K562 treated with DMSO at 1 percent for 12 hours (cell line): Measurements from ENCODE around the gene DRAP1. TPM values are rescaled to one million over a fixed set of nuclear protein-coding genes. Genes with fewer than 3 reads are reported as not detected.

Source experiments
- total RNA-seq: library from RNA; unstranded; fragments of 300-600 nt; gene quantifications from 2 replicates; pipeline ENCODE4 v1.2.3, GENCODE V29; 2022; ENCODE audit not compliant: insufficient read depth

DRAP1 gene, protein sequence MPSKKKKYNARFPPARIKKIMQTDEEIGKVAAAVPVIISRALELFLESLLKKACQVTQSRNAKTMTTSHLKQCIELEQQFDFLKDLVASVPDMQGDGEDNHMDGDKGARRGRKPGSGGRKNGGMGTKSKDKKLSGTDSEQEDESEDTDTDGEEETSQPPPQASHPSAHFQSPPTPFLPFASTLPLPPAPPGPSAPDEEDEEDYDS
- 134 and 154 TPM in 2 replicates for total RNA-seq

DNA sequence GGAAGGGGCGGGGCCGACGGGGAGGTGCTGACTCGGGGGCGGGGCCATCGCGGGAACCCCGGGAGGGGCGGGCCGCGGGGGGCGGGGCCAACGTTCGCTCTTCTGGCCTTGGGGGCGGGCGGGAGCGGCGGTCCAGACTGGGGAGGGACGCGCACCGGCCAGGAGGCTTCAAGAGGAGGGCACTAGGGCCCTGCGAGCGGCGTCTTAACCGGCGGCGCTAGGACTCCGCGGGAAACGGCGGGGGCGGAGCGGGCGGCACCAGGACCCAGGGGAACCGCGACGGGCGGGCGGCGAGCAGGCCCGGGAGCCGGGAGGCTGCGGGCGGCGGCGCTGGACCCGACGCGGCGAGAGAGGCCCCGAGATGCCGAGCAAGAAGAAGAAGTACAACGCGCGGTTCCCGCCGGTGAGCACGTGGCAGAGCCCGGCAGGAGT is at the start of gene DRAP1:
DRAP1 (plus strand) TSS at position 286 of the 432 bp plus-strand sequence; CDS start at position 362, 76 bp downstream.

DNA sequence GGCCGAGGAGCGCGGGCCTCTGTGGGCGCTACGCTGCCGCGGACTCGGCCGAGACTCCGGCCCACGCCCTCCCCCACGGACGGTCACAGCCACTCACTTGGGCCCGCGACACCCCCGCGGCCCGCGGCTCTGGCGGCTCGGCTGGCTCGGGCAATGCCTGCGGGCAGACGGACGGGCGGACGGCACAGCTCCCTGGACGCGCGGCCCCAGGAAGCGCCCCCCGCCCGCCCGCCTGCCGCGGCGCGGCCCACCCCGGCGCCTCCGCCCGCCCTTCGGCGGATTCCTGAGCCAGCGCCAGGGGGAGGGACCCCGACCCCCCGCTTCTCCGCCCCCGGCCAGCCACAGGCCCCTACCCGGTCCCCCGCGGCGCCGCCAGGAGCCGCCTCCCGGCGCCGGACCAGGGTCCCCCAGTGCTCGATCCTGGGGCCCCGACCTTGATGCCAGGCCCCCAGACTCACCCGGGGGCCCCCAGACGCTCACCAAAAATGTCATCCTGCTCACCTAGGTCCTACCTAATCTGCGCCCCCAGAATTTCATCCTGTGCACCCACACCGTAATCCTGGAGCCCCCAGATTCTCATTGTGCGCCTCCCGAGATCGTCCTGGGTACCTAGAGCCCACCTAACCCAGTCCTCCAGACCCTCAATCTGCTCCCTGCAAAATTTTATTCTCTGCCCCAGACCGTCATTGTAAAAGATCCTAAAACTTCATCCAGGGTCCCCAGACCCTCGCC is 46.5 kb upstream of the DRAP1 start, which contains the start of gene EFEMP2:
EFEMP2 (minus strand) TSS at position 215 of the 732 bp plus-strand sequence. CDS start 446 bp downstream, outside the sequence.

DNA sequence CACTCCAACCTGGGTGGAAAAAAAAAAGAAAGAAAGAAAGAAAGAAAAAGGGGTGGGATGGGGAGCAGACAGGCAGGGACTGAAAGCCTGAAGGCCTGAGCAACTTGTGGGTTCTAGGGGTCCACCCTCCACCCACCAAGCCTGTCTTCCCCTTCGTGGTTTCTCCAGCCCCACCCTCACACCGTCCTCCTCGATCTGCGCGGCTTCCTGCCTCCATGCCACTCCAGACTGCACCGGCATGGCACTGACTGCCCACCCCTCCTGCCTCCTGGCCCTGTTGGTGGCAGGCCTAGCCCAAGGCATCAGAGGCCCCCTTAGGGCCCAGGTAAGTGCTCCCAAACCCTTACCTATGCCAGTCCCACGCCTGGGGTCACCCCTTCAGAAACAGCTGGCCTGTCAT is 39.6 kb upstream of the DRAP1 start, which contains the start of gene CTSW:
CTSW (plus strand) TSS at position 221 of the 400 bp plus-strand sequence; CDS start at position 239, 18 bp downstream.

DNA sequence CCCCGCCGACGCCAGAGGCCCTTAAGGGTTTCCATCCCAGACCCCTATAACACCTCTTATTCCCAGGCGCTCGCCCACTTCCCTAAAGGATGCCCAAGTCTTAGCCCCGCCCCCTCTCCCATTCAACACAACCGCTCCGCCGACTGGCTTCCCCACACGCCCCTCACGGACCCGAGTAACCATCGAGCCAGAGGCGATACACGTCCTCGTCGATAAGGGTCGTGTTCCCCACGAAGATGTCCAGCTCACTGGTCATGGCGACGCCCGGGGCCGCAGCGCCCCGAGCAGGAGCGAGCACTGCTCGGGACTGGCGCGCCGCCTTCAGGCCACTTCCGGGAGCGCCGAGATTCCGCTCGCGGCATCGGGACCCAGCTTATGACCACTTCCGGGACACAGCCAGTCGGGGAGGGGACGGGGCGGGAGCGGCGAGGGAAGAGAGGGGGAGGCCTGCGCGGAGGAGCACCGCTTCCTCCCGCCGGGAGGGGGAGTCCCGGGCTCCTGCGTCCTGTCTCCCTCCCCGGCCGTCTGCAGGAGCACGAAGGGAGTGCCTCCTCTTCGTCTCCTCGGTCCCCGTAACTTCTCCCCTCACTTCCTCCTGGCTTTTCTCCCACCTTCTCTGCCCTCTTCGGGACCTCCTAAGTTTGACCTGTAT is 30.9 kb upstream of the DRAP1 start, which contains the start of gene FIBP:
FIBP (minus strand) TSS at position 309 of the 652 bp plus-strand sequence; CDS start at position 256, 53 bp downstream.

DNA sequence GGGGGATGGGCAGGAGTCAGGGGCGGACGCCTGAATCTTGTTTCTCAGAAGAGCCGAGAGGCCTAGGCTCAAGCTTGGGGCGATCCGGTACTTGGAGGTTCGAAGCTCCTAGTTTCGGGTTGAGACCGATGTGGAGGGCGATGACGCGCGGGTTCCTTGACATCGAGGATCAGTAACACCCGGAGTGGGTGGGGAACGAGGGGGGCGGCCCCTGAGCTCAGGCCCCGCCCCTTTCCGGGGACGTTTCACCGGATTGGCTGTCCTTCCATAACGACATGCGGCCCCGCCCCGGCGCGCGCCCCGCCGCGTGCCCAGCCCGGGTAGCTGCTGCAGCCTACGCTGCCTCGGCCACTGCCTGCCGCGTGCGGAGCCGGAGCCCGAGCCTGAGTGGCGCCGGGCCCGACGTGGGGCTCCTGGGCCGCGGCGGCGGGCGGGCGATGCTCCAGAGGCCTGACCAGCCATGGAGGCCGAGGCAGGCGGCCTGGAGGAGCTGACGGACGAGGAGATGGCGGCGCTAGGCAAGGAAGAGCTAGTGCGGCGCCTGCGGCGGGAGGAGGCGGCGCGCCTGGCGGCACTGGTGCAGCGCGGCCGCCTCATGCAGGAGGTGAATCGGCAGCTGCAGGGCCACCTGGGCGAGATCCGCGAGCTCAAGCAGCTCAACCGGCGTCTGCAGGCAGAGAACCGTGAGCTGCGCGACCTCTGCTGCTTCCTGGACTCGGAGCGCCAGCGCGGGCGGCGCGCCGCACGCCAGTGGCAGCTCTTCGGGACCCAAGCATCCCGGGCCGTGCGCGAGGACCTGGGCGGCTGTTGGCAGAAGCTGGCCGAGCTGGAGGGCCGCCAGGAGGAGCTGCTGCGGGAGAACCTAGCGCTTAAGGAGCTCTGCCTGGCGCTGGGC is 28.7 kb upstream of the DRAP1 start, which contains the start of gene CCDC85B:
CCDC85B (plus strand) TSS at position 350 of the 895 bp plus-strand sequence; CDS start at position 461, 111 bp downstream.

DNA sequence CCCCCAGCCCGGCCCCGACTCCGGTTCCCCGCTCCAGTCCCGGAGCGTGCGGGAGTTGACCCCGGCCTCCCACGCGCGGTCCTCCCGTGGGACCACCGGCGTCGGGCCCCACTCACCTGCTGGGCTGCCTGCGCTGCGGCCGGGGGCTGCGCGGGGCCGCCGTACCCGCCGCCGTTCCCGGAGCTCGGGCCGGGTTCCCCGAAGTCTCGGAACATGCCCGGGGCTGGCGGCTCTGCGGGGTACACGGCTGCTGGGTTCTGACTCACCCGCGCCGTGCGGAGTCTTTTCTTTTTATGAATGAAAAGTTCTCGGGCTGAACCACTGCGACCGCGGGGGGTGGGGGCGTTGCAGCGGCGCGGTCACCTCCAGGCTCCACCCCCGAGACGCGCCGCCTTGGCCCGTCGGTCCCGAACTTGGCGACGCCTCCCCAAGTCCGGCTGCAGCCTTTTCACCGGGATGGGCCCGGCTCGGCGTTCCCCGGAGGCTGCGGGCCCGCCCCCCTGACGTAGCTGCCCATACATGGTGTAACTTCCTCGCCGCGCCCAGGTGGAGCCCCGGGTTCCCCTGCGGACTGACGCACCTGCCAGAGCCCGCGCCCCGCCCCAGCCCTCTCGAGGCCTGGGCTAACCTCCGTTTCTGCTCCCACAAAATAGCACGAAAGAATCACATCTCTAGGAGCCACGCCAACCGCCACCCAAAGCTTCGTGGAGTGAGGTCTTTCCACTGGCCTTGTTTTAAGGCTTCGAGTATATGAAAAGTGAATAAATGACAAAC is 18.9 kb upstream of the DRAP1 start, which contains the start of gene FOSL1:
FOSL1 (minus strand) TSS at position 264 of the 774 bp plus-strand sequence; CDS start at position 215, 49 bp downstream.

DNA sequence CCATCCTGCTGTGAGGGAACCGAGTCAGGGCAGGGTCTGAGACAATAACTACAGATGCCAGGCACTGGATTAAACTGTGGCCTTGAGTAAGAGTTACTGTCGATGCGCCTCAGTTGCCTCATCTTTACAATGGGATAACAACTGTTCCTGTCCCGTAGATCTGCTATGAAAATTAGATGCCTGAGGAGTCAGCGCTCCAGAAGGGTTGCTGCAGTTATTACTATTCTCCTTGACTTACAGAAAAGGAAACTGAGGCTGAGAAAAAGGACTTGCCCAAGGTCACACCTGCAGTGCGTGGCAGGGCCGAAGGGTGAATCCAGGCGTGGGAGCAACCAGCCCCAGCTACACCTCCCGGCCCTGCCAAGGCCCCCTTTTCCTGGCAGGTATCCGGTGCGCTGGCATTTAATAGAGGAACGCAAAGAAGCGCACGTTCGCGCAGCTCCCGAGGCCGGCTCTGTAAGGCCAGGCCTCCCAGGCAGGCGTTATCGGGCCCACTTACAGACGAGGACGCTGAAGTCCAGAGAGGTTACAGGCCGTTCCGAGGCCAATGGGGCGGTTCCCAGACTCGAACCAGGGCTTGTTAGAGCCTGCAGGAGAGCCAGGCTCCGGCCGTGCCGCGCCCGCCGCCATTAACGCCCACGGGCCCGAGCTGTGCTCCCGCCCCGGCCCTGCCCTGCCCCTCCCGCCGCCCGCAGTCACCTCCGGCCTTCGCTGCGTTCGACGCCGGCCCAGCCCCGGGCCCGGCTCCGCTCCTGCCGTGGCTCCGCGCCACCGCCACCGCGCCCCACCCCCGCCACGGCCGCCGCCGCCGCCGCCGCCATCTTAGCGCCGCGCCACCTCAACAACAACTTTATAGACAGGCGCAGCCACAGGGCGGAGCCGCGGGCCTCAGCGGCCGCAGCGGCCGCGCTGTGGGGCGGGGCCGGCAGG is 750 bp upstream of the DRAP1 start, which contains the start of gene C11orf68:
C11orf68 (minus strand) TSS at position 852 of the 930 bp plus-strand sequence; CDS start at position 821, 31 bp downstream.

DNA sequence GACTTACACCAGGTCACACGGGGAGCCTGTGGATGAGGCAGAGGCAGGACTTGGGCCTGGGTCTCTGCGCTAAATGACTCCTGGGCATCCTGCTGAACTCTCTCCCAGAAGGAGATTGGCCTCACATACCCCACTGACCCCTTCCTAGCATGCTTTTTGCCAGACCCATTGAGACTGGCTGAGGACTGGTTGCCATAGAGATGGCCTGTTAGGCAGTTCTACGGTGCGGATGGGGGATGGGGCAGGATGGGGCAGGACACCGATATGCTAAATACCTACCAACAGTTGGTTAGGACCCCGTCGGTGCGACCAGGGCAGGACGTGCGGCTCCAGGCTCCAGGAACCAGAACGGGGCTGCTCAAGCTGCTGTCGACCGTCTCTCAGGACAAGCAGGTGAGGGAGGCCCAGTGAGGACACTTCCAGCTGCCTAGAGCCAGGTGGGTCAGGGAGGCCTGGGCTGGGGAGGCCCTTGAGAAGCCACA is 26.2 kb downstream of the DRAP1 start, which contains the start of gene TSGA10IP:
TSGA10IP (plus strand) TSS at position 51 of the 482 bp plus-strand sequence; CDS start at position 247, 196 bp downstream.

DNA sequence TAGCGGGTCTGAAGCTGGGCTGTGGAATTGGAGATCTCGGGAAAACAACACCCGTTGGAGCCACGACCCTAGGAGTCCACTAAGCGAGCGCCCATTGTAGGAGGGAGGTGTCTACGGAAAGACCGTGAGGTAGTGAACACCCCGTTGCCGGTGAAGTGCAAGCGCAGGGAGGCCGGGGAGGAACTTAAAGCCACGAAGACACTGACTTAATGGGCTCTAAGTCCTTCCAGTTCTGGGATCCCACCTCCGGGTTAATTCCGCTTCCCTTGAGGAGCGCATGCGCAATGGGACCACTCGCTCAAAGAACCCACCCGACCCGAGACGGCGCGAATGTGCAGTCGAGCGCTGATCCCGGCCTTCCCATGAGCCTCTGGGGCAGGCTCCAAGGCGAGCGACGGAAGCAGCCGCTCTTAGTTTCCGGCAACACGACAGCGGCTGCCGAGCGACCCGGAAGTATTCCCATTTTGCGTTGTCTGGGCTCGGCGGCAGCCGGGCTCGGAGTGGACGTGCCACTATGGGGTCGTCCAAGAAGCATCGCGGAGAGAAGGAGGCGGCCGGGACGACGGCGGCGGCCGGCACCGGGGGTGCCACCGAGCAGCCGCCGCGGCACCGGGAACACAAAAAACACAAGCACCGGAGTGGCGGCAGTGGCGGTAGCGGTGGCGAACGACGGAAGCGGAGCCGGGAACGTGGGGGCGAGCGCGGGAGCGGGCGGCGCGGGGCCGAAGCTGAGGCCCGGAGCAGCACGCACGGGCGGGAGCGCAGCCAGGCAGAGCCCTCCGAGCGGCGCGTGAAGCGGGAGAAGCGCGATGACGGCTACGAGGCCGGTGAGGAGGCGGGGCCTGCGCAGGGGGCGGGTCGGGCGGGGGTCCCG is 42.3 kb downstream of the DRAP1 start, which contains the start of gene SART1:
SART1 (plus strand) TSS at position 468 of the 874 bp plus-strand sequence; CDS start at position 515, 47 bp downstream.

Other genes with a start within 250 kb of the DRAP1 start
- gene KAT5, start 207.2 kb upstream of the DRAP1 start, total RNA-seq, result 34.6 and 39.5 TPM in 2 replicates
- 31.8 and 55.6 TPM in 2 replicates for gene RNASEH2C, start 198.6 kb upstream of the DRAP1 start, total RNA-seq
- gene AP5B1, start 138.4 kb upstream of the DRAP1 start, total RNA-seq, result 16.1 and 36.7 TPM in 2 replicates
- gene OVOL1, start 132.4 kb upstream of the DRAP1 start, total RNA-seq, result not detected in 2 replicates
- not detected in 2 replicates for gene SNX32, start 85.5 kb upstream of the DRAP1 start, total RNA-seq
- gene CFL1, start 61.2 kb upstream of the DRAP1 start, total RNA-seq, result 719 and 743 TPM in 2 replicates
- 62.2 and 65.7 TPM in 2 replicates for gene MUS81, start 59.0 kb upstream of the DRAP1 start, total RNA-seq
- 1.3 TPM in 1 of 2 replicates, not detected in the other for gene EFEMP2, start 46.6 kb upstream of the DRAP1 start, total RNA-seq
- gene CTSW, start 39.6 kb upstream of the DRAP1 start, total RNA-seq, result 0.74 TPM in 1 of 2 replicates, not detected in the other
- gene FIBP, start 31.0 kb upstream of the DRAP1 start, total RNA-seq, result 69.0 and 70.0 TPM in 2 replicates
- gene CCDC85B, start 28.8 kb upstream of the DRAP1 start, total RNA-seq, result 33.9 and 65.5 TPM in 2 replicates
- 5.8 and 9.3 TPM in 2 replicates for gene FOSL1, start 19.0 kb upstream of the DRAP1 start, total RNA-seq
- gene C11orf68, start 364 bp upstream of the DRAP1 start, total RNA-seq, result 44.6 and 55.1 TPM in 2 replicates
- gene TSGA10IP, start 26.1 kb downstream of the DRAP1 start, total RNA-seq, result not detected in 2 replicates
- 31.9 and 78.2 TPM in 2 replicates for gene SART1, start 42.3 kb downstream of the DRAP1 start, total RNA-seq
- gene EIF1AD, start 82.7 kb downstream of the DRAP1 start, total RNA-seq, result 17.4 and 44.8 TPM in 2 replicates
- 177 and 202 TPM in 2 replicates for gene BANF1, start 83.1 kb downstream of the DRAP1 start, total RNA-seq
- gene CST6, start 92.6 kb downstream of the DRAP1 start, total RNA-seq, result not detected in 2 replicates
- gene CATSPER1, start 107.1 kb downstream of the DRAP1 start, total RNA-seq, result 2.1 TPM in 1 of 2 replicates, not detected in the other
- gene GAL3ST3, start 129.7 kb downstream of the DRAP1 start, total RNA-seq, result not detected in 2 replicates
- gene SF3B2, start 132.9 kb downstream of the DRAP1 start, total RNA-seq, result 184 and 273 TPM in 2 replicates
- 13.4 and 34.4 TPM in 2 replicates for gene PACS1, start 150.8 kb downstream of the DRAP1 start, total RNA-seq